Erythroblast (primary cell): ENCODE results near the gene AMPD3.

ENCODE experiments used
- GATA1 ChIP-seq: IDR thresholded peaks from 2 replicates; pipeline ENCODE4 v1.6.1; 2011; ENCODE audit warnings: low read depth, mild to moderate bottlenecking, control low read depth, low read length, moderate library complexity
- POLR2A ChIP-seq: IDR thresholded peaks from 2 replicates; pipeline ENCODE4 v1.6.1; 2011; ENCODE audit warnings: mild to moderate bottlenecking, low read length

- no peak for TF ChIP-seq POLR2A
- no peak for TF ChIP-seq GATA1
These were observed 13.2 kb upstream of the AMPD3 start for GRCh38 chr11:10441652-10442503.
